ENCODE results near the gene SHB.
A peak's percentile ranks its signal among the peaks of the same experiment; 100 is the strongest.
"Not testable (repeated sequence)": the region's sequence is repeated elsewhere in the genome, so short reads cannot be mapped to it uniquely, and the experiment has no call there.

The SHB gene

GRCh38 chr9:37969558-37970300, 99.3 kb downstream of the SHB start:
- DNase-seq (ENCODE audit: low read depth in 2 of 2) = no peak

GRCh38 chr9:37969130-37969529, 99.9 kb downstream of the SHB start:
- DNase-seq (ENCODE audit: low read depth in 2 of 2) = no peak

GRCh38 chr9:37968228-37968701, 100.8 kb downstream of the SHB start:
- DNase-seq (ENCODE audit: low read depth in 2 of 2) = no peak

GRCh38 chr9:37967761-37968080, 101.3 kb downstream of the SHB start:
- DNase-seq (ENCODE audit: low read depth in 2 of 2) = no peak

GRCh38 chr9:37967014-37967760, 101.8 kb downstream of the SHB start:
- DNase-seq (ENCODE audit: low read depth in 2 of 2) = no peak

- no peak for DNase-seq (ENCODE audit: low read depth in 2 of 2)
Measured at GRCh38 chr9:37966412-37967013, 102.5 kb downstream of the SHB start.

- not testable (repeated sequence) for DNase-seq (ENCODE audit: low read depth in 2 of 2)
Measured at GRCh38 chr9:37965676-37966345, 103.2 kb downstream of the SHB start.

- DNase-seq (ENCODE audit: low read depth in 2 of 2) = no peak
Measured at GRCh38 chr9:37965116-37965515, 103.9 kb downstream of the SHB start.

- DNase-seq (ENCODE audit: low read depth in 2 of 2) = peak in 1 of 2 donors; percentile 8
Measured at GRCh38 chr9:37964740-37965081, 104.3 kb downstream of the SHB start.

GRCh38 chr9:37963936-37964739, 104.9 kb downstream of the SHB start:
- no peak for DNase-seq (ENCODE audit: low read depth in 2 of 2)

GRCh38 chr9:37961351-37961750, 107.7 kb downstream of the SHB start:
- DNase-seq (ENCODE audit: low read depth in 2 of 2) = no peak

GRCh38 chr9:37960631-37961030, 108.4 kb downstream of the SHB start:
- no peak for DNase-seq (ENCODE audit: low read depth in 2 of 2)

- no peak for DNase-seq (ENCODE audit: low read depth in 2 of 2)
Measured at GRCh38 chr9:37959976-37960375, 109.1 kb downstream of the SHB start.

- DNase-seq (ENCODE audit: low read depth in 2 of 2) = no peak
Measured at GRCh38 chr9:37958154-37958553, 110.9 kb downstream of the SHB start.

- DNase-seq (ENCODE audit: low read depth in 2 of 2) = no peak
Measured at GRCh38 chr9:37957664-37957953, 111.4 kb downstream of the SHB start.

- DNase-seq (ENCODE audit: low read depth in 2 of 2) = no peak
Measured at GRCh38 chr9:37956904-37957663, 111.9 kb downstream of the SHB start.

GRCh38 chr9:37956423-37956820, 112.6 kb downstream of the SHB start:
- no peak for DNase-seq (ENCODE audit: low read depth in 2 of 2)

GRCh38 chr9:37955781-37956422, 113.1 kb downstream of the SHB start:
- DNase-seq (ENCODE audit: low read depth in 2 of 2) = no peak

GRCh38 chr9:37954581-37954981, 114.4 kb downstream of the SHB start:
- DNase-seq (ENCODE audit: low read depth in 2 of 2) = no peak

- peak in 1 of 2 donors; percentile 28 for DNase-seq (ENCODE audit: low read depth in 2 of 2)
Measured at GRCh38 chr9:37953775-37954437, 115.1 kb downstream of the SHB start.

All from stimulated activated CD8-positive, alpha-beta memory T cell treated with anti-CD3 and anti-CD28 coated beads, Interleukin-2, amount 100 ng/mL, for 48 hours (primary cell).